Measurements from ENCODE around the gene FTCD.

Gene FTCD

DNA sequence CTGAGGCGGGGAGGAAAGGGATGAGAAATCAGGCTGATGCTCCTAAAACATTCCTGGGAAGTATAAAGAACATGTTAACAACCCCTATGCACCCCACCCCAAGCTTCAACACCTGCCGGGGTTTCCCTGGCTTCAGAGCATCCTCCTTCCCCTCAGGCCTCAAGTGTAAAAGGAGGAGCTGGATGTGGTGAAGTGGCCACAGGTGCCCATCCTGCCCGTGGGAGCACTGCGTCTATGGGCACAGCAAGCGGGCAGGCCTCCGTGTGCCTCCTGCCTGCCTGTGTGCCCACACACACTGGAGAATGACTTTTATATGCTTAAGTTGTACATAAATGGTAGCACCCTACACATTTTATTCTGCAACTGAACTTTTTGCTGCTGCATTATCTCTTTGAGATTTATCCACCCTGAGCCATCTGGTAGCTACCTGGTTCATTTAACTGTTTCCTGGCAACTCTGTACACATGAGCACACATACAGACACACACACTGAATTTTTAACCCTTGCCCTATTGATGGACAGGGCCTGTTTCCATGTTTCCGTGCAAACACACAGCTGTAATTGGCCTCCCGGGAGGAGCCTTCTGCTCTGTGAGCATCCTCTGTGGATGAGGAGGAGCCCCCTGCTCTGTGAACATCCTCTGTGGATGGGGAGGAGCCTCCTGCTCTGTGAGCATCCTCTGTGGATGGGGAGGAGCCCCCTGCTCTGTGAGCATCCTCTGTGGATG is 13.4 kb upstream of the FTCD start:
- no peak for DNase-seq

DNA sequence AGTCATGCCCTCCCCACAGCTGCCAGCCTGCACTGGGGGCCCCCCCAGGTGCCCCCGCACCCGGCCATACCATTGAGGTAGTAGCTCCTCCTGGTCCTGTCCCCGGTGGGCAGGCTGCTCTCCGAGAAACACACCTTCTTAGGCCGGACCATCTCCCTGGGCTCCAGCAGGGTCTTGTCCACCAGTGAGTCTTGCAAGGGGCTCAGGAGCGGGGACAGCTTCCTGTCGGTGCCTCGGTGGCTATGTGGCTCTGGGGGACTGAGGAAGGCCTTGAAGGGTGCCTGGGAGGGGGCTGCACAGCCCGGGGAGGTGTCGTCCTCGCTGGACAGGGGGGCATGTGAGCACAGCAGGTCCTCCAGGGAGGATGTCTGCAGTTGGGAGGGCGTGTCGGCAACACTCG is 12.9 kb upstream of the FTCD start:
- no peak for DNase-seq

DNA sequence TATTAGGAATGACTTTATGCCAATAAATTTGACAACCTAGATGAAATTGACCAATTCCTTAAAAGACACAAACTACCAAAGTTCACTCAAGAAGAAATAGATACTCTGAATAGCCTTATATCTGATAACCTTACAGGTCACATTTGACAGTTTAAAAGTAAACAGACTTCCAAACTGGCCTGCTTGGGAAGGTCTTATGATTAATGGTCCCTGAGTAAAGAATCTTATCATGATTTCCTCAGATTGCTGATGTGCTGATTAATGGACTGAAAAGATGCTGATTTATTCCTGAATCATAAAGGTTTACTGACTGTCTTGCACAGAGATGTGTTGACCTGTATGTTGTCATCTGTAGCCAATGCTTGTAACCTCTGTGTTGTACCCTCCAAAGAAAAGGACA is 9.7 kb upstream of the FTCD start:
- no peak for DNase-seq

DNA sequence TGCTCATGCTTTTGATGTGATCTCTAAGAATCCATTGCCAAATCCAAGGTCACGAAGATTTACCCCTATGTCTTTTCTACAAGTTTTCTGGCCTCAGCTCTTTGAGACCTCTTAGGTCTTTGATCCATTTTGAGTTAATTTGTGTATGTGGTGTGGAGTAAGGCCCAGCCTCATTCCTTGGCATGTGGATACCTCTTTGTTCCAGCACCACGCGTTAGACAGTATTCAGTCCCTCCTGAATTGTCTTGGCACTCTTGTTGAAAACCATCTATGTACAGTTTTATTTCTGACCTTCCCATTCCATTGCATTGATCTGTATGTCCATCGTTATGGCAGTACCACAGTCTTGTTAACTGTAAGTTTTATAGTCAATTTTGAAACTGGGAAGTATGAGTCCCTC is 8.0 kb upstream of the FTCD start:
- DNase-seq: no peak

DNA sequence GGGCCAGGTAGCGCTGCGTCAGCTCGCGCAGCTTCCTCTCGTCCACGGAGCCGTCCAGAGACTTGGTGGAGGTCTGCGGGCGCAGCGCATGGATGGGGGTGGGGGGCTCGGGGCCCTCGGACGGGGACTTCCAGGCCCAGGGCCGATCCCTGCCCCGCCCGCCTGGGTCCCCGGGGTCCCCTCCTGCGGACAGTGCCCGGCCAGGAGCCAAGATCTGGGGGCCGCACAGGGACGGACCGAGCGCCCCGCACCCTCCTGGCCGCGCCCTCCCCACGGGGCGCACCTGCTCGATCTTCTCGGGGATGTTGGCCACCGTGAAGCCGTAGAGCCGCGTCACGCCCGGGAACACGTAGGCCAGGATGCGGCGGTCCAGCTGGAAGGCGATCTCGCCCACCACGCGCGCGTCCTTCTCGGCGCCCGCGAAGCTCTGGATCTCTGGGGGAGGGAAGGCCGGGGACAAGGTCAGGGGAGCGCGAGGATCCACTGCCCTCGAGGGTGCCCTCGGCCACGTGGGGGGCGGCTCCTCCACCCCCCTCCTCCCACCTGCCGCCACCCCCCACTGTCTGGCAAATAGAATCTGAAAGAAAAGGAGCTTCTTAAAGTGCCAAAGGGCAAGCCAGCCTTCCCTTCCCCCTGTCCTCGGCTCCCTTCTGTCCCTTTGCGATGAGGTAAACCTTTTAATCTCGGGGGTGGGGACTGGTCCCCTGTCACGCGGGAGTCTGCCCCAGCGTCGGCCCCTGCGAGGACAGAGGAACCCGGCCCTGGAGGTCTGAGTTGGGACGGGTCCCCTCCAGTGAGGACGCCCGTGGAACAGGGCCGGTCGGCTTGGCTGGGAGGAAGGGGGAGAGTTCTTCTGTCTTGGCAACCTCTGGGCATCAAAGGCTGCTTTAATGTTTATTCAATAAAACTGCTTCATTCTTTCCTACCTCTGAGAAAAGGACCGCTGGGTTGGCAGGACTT is 6.5 kb upstream of the FTCD start:
- DNase-seq: no peak

DNA sequence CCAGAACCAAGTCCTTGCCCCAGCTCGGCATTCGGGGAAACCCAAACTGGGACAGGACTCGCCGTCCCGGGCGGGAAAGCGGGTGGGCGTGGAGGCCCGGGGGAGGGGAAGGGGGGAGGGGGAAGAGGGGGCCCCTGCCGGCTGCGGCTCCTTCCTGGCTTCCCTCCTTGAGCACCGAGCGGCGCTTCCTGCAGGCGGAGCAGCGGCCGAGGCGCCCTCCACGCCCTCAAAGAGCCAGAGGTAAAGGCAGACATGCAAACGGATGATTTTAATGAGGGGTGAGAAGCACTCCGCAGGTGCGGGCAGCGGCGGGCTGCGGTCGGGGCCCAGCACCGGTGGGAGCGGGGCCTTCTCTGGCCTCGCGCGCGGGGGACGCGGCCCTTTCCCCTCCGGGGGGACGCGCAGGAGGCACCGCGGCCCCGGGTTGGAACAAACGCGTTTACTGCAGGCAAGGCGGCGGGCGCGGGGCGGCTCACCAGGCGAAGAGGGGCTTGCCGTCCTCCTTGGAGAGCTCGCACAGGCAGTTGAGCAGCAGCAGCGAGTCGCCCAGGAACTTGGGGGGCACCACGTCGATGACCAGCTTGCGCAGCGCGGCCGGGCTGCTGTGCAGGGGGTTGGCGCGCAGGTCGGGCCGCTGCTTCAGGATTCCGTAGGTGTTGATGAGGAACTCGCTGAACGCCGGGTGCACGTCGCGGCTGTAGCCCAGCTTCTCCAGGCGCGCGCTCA is 5.7 kb upstream of the FTCD start:
- DNase-seq: no peak

DNA sequence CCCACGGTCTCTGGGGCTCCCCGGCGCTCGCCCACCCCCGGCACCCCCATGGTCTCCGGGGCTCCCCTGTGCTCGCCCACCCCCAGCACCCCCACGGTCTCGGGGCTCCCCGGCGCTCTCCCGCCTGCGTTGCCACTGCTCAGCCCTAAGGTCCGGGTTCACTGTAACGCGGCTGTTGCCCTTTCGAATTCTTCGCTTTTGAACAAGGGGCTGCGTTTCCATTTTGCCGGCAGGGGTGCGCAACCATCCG is 5.2 kb upstream of the FTCD start:
- no peak for DNase-seq

DNA sequence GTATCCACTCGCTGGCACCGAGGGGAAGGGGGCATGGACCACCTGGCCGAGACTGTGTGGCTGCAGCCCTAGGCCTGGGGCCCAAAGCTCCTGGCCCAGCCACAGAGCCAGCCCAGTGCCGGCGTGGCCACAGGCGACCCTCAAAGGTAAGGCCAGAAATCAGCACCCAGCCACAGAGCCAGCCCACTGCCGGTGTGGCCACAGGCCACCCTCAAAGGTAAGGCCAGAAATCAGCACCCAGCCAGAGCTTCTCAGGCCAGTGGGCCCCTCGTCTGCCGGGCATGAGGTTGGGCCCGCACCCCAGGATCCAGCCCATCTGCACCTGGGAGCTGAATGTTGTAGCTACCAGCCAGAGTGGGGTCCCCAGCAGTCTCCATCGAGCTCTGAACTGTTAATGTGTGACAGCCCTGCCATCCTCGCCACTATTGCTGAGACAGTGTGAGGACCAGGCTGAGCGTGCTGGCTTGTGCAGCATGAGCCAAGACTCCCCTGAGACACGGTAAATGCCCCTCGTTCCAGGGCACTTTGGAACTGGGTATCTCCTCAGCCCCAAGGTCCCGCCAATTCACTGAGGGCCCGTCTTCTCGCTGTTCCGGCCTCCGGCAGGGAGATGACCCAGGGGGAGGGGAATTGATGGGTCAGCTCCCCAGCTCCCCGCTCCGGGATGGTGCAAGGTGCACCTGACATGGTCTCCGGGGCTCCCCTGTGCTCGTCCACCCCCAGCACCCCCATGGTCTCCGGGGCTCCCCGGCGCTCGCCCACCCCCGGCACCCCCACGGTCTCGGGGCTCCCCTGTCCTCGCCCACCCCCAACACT is 4.7 kb upstream of the FTCD start:
- no peak for DNase-seq

DNA sequence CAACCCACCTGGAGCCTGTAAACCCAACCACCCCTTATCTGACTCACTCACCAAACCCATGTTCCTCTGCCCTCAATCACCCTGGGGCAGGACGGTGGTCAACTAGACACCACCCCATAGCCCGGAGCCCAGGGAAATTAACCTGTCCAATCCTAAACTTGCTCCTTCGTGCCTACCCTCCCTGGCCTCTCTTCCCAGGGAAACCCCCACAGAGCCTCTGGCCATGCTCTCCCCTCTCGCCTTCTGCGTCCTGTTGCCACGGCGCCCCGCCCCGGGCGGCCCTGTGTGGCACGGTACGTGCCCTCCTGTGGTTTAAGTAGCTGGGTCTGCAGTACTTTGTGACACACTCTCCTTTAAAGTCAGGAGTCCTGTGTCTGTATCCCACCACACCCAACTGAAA is 4.0 kb upstream of the FTCD start:
- DNase-seq: no peak

DNA sequence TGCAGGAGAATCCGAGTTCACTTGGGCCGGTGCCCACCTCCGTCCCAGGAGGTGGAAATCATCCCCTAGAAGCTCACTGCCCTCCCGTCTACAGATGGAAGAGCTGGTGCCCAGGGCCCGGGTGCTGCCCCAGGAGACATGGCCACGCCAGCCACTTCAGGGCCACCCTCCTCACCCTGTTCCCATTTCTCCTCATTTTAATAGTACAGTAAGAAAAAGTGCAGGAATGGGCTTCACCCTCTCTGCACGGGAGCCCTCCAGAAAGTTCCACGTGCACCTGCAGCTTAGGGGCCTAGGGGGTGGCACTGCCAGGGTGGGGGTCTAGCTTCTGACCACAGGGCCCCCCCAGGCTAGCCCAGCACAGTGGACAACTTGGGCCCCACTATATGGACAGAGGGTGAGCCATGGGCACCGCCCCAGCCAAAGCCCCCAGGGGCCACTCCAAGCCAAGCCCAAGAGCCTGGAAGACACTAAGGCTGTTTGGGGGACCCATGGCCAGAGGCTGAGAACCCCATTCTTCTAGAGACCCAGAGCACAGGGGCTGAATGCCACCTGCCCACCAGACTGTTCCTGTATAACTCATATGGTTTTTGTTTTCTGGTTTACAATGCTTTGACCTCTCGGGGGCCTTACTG is 3.4 kb upstream of the FTCD start:
- DNase-seq: no peak

DNA sequence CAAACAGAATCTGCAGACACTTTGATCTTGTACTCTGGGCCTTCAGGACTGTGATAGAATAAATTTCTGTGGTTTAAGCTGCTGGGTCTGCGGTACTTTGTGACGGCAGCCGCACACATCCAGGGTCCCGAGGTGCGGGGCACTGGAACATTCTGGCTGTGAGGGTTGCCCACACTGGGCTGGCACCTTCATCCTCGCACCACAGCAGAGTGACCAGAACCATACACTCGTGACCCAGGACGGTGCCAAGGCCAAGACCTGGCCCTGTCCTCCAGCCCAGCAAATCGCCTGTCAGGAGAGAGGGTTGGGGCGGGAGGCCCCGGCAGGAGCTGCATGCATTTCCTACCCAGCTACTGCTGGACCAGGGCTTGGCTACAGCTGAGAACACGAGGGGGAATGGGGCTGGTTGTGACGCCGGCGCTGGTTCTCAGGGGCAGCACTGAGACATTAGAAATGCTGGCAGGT is 2.6 kb upstream of the FTCD start:
- no peak for DNase-seq

DNA sequence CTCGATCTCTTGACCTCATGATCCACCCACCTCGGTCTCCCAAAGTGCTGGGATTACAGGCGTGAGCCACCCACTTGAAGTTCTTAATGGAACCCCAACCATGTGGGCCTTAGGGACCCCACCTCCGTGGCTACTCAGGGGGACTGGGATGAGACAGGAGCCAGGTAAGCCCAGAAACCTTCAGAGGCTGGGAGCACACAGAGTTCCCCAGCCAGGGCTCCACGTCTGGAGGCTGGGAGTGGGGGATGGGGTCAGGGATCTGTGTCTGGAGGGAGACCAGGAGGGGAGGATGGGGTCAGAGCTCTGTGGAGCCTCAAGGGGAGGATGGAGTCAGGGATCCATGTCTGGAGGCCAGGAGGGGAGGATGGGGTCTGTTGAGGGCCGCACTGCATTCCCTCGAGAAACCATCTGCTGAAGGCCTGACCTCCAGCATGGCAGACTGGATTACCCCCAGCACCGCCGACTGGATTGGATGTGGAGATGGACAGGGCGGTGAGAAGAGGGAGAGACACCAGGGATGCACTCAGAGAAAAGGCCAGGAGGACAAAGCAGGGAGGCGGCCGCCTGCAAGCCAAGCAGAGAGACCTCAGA is 2.1 kb upstream of the FTCD start:
- DNase-seq: no peak

DNA sequence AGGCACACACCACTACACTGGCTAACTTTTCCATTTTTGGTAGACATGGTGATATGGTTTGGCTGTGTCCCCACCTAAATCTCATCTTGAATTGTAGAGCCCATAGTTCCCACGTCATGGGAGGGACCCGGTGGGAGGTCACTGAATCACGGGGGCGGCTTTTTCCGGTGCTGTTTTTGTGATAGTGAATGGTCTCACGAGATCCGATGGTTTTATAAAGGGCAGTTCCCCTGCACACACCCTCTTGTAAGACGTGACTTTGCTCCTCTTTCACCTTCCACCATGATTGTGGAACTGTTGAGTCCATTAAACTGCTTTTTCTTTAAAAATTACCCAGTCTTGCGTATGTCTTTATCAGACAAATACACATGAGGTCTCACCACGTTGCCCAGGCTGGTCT is 1.3 kb upstream of the FTCD start:
- DNase-seq: no peak

DNA sequence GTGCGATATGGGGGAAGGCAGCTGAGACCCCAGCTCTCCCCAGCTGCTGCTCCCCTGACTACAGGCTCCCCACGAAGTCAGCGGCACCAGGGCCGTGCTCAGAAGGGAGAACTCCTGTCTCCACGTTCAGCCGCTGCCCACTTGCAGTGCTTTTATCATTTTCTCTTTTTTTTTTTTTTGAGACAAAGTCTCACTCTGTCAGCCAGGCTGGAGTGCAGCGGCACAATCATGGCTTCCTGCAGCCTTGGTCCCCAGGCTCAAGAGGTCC is 933 bp upstream of the FTCD start:
- DNase-seq: no peak

DNA sequence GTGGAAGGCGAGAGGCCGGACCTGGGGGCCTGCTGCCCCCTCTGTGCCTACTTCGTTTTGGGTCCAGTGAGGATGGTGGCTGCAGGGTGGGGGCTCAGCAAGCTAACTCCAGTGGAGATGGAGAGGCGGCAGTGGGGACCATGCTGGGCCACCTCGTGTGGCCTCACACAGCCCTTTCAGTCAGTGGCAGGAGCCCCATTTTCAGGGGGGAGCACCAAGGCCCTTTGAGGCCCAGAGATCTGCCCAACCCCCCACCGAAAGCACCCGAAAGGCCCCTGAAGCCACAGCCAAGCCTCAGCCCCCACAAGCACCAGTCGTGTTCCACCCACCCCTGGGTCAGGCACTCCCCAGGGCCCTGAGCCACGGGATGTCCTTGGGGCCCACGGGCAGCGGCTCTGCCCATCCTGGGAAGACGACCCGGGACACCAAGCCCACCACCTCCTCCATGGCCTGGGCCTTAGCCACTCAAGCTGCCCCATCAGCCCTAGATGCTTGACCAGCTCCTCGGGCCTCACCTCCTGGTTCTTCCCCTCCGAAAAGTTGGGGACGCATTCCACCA is 345 bp downstream of the FTCD start:
- DNase-seq: no peak

DNA sequence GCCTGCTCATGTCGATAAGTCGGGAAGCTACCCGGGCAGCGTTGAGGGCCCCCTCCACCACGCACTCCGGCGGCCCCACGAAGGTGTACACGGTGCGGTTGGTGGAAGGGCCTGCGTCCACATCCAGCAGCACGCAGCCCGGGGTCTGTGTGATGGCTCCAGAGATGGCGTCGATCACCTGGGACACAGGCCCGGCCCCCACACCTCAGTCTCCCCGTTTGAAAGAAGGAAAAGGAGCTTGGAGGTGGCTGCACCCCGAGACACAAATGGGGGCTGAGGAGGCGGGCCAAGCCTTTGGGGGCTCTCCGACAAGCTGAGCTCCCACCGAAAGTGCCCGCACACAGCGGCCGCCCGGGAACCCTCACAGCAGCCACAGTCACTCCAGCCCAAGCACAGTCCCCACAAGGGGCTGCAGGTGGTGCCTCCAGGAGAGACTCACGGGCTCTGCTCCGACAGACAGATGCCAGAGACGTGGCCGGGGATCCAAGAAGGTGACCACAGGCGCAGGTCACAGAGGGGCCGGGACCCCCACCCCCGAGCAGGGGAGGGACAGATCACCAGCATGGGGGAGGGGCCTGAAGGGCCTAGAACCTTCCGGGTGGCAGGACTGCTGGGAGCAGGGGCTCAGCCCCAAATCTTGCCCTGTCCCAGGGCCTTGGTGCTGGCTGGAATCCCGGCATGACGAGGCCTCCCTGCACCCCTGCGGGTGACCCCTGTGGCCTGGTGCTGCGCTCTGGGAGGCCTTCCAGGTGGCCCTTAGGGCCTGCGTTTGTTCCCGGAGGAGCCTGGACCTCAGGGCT is 1.0 kb downstream of the FTCD start:
- DNase-seq: no peak

DNA sequence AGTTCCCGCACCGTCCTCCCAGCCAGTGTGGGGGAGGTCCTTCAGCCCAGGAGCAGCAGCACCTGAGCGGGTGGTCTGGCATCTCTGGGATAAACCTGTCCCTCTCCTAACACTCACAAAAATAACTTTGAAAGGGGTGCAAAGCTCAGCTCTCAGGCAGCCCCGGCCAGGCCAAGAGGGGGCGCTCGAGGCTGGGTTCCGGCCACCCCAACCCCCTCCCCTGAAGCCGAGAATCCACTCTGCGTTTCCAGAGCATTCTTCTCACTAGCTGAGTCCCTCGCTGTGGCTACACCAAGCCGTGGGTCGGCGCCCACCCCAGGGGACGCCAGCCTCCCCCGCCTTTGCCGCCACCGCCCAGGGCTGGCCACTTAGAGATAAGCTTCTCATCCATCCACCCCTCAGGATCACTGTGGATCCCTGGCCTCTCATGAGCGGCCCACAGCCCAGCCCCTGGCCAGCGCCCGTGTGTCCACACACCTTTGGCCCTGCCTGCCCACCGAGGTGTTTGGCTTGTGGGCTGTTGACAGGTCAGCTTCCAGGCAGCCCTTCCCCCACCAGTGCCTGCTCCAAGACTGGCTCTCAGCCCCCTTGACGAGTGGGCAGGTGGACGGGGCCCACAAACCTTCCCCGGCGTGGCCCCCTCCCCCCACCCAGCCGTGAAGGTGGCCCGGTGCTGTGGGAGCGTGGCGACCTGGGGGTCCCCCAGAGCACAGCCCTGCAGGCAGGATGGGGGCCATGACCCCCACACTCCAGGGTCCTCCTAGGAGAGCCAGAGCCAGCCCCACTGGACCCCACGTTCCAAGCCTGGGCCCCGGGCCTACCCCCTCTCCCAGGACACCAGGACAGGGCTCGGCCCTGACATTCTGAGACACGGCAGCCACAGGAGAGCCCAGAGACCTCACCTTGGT is 1.9 kb downstream of the FTCD start:
- DNase-seq: peak in 1 of 2 experiments; percentile 67

DNA sequence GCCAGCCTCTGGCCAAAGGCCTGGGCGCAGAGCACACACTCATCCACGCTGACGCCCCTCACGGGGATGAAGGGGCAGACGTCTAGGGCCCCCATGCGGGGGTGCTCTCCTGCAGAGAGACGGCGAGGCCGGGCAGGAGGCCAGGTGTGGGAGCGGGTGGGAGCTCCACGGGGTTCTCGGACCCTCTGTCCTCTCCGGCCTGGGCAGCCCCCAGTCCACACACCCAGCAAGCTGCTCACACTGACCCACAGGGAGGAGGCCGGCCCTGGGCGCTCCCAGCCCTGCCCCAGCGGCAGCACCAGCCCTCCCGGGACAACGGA is 2.5 kb downstream of the FTCD start:
- no peak for DNase-seq

DNA sequence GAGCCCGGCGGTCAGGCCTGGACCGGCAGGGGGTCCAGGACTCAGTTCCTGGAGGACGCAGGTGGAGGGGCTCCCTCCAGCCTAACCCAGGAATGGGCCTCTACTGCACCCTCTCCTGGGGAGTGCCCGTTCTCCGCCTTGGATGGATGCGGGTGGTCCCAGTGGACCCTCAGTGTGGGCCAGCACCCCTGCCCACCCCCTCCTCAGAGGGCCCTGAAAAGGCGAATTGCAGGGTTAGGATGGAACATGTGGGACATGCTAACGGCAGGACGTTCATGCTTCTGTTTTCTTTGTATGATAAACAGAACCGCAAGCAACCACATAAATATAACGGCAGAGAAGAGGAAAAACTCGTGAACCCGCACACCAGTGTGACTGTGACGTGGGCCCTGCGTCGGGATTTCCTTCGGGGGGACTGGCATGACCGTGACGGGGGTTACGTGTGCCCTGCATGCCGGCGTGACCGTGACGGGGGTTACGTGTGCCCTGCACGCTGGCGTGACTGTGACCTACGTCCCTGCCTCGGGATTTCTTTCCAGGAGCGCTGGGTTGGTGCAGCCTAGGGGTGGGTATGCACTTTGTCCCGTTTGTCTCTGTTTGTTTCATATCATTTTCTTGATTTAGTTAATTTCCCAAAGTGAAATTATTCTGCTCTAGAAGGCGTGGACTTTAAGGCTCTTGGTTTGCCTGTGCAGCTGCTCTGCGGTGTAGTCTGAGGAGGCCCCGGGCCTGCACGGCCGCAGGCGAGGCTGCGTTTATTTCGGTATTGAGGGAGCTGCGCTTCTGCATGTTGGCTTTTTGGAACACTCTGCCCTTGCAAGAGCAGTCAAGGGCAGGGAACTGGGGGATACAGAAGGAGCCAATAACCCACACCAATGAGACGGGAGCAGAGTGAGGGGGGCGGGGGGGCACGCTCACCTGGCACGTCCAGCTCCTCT is 3.1 kb downstream of the FTCD start:
- no peak for DNase-seq

Measured in NCI-H526 (cell line).